Fibroblast of skin of abdomen (primary cell): ENCODE data around the gene TRIM5.
A peak's percentile ranks its signal among the peaks of the same experiment; 100 is the strongest.
"Not testable (repeated sequence)": the region's sequence is repeated elsewhere in the genome, so short reads cannot be mapped to it uniquely, and the experiment has no call there.

Source experiments
- DNase-seq: peaks from one replicate; pipeline ENCODE4 v3.0.0-alpha.2; 2013

TRIM5 gene

DNA sequence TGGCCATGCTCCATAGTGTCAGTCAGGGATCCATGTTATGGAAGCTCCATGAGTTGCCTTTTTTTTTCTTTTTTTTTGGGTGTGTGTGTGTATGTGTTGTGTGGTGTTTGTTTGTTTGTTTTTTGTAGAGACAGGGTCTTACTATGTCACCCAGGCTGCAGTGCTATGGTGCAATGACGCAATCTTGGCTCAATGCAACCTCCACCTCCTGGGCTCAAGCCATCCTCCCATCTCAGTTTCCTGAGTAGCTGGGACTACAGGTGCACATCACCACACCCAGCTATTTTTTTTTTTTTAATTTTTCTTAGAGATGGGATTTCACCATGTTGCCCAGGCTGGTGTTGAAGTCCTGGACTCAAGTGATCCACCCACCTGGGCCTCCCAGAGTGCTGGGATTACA lies 3.6 kb upstream of the TRIM5 start:
- DNase-seq = no peak

GRCh38 chr11:5686426-5686825 lies 1.6 kb upstream of the TRIM5 start:
- no peak for DNase-seq

GRCh38 chr11:5684036-5684645 lies 733 bp downstream of the TRIM5 start:
- no peak for DNase-seq

DNA sequence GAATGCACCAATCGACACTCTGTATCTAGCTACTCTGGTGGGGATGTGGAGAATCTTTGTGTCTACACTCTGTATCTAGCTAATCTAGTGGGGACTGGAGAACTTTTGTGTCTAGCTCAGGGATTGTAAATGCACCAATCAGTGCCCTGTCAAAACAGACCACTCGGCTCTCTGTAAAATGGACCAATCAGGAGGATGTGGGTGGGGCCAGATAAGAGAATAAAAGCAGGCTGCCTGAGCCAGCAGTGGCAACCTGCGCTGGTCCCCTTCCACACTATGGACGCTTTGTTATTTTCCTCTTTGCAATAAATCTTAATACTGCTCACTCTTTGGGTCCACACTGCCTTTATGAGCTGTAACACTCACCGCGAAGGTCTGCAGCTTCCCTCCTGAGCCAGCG lies 1.3 kb downstream of the TRIM5 start:
- DNase-seq = not testable (repeated sequence)

GRCh38 chr11:5682890-5683441 lies 1.9 kb downstream of the TRIM5 start:
- not testable (repeated sequence) for DNase-seq

DNA sequence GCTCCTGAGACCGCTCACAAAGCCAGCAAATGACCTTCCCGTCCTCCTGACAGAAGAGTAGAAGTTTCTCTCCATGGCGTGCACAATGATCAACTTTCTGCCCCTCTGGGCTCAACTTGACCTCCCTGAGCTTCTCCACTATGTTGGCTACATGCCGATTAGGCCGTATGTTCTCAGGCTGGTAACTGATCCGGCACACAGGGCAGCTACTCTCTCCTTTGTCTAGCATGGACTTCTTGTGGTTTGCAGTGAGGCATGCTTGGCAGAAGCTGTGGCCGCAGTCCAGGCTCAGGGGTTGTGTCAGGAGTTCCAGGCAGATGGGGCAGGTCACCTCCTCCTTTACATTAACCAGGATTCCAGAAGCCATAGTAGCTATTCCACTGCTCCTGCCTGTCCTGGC lies 5.1 kb downstream of the TRIM5 start:
- DNase-seq = no peak

DNA sequence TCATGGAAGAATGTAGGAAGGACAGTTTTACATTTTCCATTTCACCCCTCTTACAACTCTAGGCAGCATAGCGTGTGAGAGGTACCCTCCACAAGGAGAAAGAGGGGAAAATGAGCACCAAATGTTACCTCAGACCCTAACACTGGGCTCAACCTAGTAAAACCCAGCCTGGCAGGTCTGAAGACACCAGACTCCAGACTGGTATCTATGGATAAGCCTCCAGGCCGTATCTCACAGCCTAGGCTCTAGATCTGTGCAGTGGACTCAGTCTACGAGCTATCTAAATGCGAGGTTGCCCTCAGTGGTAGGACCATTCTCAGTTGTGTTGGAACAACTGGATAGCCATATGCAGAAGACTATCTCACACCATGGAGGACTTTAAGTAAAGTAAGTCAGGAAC lies 10.5 kb downstream of the TRIM5 start:
- no peak for DNase-seq

DNA sequence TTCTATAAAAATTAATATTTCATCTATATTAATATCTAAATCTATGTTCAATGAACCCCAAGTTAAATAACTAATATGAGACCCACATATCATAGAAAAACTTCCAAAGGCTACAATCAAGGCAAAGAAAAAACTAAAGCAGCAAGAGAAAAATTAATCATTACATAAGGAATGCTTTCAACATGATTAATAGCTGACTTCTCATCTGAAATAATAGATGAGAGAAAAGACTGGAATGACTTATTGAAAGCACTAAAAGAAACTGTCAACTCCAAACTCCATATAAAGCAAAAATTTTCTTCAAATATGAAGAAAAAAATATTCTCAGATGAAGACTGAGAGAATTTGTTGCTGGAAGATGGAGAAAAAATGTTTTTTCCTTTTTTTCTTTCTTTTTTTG lies 13.0 kb downstream of the TRIM5 start:
- DNase-seq = no peak

DNA sequence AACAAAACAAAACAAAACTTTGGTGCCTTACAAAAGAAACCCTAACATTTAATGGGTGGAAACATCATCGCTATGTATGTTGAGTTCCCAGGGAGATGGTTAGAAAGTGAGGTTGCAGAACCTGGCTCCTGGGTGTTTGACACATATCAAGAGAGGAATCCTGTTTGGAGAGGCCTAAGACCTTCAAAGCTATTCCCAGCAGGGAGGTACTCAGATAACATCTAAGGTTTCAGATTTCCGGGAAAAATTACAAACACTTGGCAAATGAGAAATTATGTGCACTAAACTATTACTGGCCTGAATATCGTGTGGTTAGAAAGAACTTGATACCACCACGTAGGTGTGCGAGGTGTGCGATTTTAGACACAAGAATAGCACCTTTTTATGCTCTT lies 18.5 kb downstream of the TRIM5 start:
- DNase-seq = no peak

DNA sequence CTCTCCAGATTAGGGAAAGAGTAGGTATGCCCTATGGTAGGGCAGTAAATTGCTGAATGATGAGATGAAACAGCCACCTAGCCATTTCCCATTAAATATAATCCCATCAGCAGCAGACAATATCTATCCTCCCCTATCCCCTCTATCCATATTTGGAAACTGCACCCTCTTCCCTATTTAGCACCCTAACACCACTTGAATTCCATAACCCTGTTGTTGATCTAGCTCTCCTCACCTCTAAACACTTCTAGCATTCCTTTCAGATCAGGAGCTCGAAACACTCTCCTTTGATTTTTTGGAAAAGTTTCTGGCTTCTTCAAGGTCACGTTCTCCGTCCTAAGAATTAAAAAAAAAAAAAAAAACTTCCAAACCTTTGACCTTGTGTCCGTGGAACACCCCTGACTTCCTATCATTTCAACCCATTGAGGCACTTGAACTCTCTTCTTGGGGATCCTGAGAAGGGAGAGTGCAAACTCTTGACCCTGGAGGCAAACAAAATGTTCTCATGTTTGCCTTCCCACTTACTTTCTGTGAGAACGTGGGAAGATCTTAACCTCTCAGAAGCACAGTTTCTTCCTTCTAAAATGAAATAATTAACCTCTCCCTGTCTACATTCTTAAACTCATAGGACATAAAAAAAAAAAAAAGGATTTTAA lies 19.0 kb downstream of the TRIM5 start:
- no peak for DNase-seq

DNA sequence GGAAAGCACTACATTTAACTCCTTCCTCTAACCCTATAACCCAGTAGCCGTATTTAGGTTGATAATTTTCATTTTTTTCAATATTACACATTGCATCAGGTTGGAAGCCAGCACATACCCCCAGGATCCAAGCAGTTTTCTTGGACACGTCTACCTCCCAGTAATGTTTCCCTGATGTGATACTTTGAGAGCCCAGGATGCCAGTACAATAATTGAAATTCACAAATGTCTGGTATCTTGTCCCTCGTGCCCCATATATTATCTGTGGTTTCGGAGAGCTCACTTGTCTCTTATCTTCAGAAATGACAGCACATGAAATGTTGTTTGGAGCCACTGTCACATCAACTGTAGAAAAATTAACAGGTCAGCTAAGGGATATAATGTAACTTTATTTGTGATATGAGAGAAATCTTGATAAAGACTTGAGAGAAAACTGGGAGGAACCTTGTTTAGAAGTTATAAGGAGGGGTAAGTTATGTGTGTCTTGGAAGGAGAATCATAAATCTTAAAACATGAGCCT lies 19.8 kb downstream of the TRIM5 start:
- no peak for DNase-seq

DNA sequence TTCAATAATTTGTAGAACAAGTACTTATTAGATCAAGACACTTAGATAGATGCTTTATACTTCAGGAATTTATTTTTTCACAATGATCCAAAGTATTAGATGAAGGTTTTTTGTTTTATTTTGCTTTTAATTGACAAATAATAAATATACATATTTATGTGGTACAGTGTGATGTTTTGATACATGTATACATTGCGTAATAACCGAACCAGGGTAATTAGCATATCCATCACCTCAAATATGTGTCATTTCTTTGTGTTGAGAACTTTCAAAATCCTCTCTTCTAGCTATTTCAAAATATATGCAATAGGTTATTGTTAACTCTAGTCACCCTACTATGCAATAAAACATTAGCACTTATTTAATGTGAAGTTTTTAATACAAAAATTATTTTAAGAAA lies 21.4 kb downstream of the TRIM5 start:
- no peak for DNase-seq

DNA sequence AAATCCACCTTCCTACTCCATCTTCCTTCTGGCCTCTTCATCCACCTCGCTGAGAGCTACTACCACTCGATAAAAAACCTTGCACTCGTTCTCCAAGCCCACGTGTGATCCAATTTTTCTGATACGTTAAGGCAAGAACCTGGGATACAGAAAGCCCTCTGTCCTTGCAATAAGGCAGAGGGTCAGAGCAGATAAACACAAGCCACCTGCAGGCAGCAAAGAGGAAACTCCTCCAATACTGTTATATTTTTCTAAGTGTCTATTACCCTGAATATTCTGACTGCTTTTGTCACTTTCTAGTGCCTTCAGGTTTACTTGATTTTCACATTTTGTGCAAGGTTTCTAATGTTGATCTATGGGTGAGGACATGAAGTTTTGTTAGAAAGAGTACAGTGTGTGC lies 26.6 kb downstream of the TRIM5 start:
- no peak for DNase-seq

GRCh38 chr11:5656956-5657355 lies 27.9 kb downstream of the TRIM5 start:
- not testable (repeated sequence) for DNase-seq

DNA sequence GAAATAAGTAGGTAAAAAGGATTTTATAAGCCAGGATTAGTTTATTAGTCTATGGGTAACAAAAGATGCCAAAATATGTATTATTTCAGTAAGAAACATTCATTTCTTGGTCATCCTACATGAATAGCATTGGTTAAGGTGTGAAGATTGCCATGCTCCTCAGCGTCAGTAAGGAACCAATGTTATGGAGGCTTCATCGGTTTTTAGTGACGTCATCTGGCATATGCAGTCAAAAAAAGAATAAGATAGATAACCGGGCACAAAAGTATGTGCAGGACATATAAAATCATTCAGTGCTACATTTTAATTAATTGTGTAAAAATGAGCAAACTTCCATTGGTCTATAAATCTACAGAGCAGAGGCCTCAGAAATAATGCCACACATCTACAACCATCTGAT lies 29.4 kb downstream of the TRIM5 start:
- no peak for DNase-seq

GRCh38 chr11:5646139-5646538 lies 38.7 kb downstream of the TRIM5 start:
- DNase-seq = no peak

DNA sequence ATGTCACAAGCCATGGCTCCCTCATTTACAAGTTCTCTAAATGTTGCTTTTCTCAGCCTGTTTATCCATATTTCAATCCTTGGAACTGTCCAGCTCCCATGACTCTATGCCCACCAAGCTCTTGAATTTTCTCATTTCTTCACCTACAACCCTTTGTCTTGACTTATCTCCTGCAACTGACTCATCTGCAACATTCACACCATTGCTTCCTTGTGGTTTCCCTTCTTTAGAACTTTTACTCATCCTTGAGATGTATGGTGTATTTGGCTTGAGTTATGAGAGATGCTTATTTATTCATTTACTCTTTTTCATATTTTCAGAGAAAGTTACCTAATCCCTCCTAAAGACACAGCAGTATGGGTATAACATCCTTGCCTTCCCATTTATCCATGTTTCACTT lies 41.3 kb downstream of the TRIM5 start:
- no peak for DNase-seq

- no peak for DNase-seq
Measured at GRCh38 chr11:5639953-5640352, 44.9 kb downstream of the TRIM5 start.

GRCh38 chr11:5631969-5632635 lies 52.8 kb downstream of the TRIM5 start:
- DNase-seq = no peak

DNA sequence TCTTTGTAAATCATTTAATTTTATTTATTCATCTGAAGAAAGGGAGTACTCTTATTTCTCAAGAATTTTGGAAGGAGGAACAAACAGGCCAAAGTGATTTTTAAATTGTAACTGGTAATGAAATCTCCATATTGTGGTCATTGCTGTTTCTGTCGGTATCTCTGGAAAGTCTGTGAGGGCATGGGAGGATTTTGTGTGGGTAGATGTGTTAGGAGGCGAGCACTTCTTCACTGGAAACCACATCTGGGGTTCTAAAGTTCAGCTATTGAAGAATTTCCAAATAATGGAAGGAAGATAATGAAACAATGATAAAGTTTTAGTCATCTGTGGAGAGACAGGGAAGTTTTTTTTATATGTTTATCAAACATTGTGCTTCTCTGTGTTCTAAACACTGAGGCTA lies 53.5 kb downstream of the TRIM5 start:
- DNase-seq = no peak

DNA sequence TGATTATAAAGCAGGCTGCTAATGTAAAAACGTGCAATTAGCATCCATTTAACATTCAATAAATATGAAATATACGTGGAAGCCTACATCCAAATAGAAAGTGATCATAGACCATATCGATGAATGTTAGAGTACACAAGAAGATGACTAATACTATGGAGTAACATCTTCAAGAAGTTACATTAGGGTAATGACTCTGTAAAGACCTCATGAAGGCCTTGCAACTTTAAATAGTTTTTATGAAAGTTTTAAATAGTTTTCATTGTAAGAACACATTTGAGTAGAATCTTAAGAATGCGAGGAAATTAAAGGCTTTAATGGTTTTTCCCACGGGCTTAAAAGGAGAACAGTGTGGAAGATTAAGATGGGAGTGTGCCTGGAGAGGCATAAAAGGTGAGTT lies 58.7 kb downstream of the TRIM5 start:
- DNase-seq = peak; percentile 61

GRCh38 chr11:5625281-5625680 lies 59.6 kb downstream of the TRIM5 start:
- DNase-seq = no peak

- peak; percentile 59 for DNase-seq
Measured at GRCh38 chr11:5624489-5625279, 60.2 kb downstream of the TRIM5 start, which contains the start of gene TRIM34. Gene TRIM34, plus strand, starts transcription at chr11:5625001. Its CDS starts 7,331 bp downstream, at chr11:5632332.
